ENCODE results near the gene CDH1. TPM values are rescaled to one million over a fixed set of nuclear protein-coding genes. Genes with fewer than 3 reads are reported as not detected.

CDH1 gene
- total RNA-seq, 1 donor from 2014 or later, result 3.1 TPM

GRCh38 chr16:68781784-68782183 lies 44.7 kb downstream of the CDH1 start:
- DNase-seq (ENCODE audit: low spot score), result no peak
- Mint-ChIP-seq H3K4me3 (ENCODE audit: unreplicated experiment) (no peak overlapping the region), H3K9me3 (ENCODE audit: unreplicated experiment) (no peaks in the 10 kb centered on the region), H3K27ac (ENCODE audit: unreplicated experiment) (no peak overlapping the region), H3K4me1 (ENCODE audit: unreplicated experiment) (peaks cover 3% of the 10 kb centered on the region), H3K36me3 (ENCODE audit: low read depth, unreplicated experiment) (no peaks in the 10 kb centered on the region), H3K27me3 (ENCODE audit: unreplicated experiment) (no peaks in the 10 kb centered on the region)
- no peak for TF ChIP-seq CTCF (IDR thresholded peaks at IDR 0.05; ENCODE audit: unreplicated experiment)

DNA sequence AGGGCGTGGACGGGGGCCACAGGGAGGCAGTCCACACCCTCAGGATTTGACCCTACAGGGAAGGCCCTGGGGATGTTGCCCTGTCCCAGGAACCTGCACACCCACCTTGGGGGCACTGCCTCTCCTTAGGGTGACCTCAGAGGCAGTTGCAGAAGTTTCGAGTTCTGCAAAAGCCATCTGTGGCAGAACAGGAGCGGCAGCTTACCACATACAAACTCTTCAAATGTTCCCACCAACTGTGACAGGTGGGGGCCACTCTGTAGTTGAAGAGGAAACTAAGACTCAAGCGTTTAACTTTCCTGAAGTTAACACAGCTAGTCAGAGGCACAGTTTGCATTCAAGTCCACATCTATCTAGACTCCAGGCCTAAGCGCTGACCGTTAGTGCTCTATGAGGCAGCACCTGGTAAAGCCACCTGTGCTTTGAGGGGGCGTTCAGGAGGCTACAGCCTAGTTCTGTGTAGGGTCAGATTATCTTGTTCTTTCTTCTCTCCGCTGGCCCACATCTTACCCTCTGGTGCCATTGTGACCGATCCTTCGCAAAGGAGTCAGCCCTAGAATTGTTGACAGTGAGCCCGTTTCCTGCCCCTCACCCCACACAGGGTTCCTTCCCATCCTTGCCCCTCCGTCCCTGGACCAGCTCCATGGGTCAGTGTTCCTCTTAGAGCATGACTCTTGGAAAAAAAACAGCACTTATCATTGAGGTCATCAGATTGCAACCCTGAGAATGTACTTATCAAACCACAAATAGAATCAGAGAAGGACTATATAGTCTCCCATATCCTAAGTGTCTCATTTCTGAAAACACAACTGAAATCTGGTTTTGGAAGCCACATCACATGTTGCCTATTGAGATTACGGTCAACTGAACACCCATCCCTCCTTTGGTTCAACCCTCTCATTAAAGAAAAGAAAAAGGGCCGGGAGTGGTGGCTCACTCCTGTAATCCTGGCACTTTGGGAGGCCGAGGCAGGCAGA lies 45.4 kb downstream of the CDH1 start:
- H3K27me3 Mint-ChIP-seq (ENCODE audit: unreplicated experiment), result no peaks in the 10 kb centered on the region
- no peaks in the 10 kb centered on the region for H3K9me3 Mint-ChIP-seq (ENCODE audit: unreplicated experiment)
- no peak for TF ChIP-seq CTCF (IDR thresholded peaks at IDR 0.05; ENCODE audit: unreplicated experiment)
- DNase-seq (ENCODE audit: low spot score), result no peak
- H3K4me3 Mint-ChIP-seq (ENCODE audit: unreplicated experiment), result no peak overlapping the region
- H3K4me1 Mint-ChIP-seq (ENCODE audit: unreplicated experiment), result peaks cover 3% of the 10 kb centered on the region
- H3K27ac Mint-ChIP-seq (ENCODE audit: unreplicated experiment), result no peak overlapping the region
- no peaks in the 10 kb centered on the region for H3K36me3 Mint-ChIP-seq (ENCODE audit: low read depth, unreplicated experiment)

- H3K9me3 Mint-ChIP-seq (ENCODE audit: unreplicated experiment), result no peaks in the 10 kb centered on the region
- H3K27me3 Mint-ChIP-seq (ENCODE audit: unreplicated experiment), result no peaks in the 10 kb centered on the region
- no peak for TF ChIP-seq CTCF (IDR thresholded peaks at IDR 0.05; ENCODE audit: unreplicated experiment)
- no peak for DNase-seq (ENCODE audit: low spot score)
- H3K4me3 Mint-ChIP-seq (ENCODE audit: unreplicated experiment), result no peak overlapping the region
- no peaks in the 10 kb centered on the region for H3K36me3 Mint-ChIP-seq (ENCODE audit: low read depth, unreplicated experiment)
- no peak overlapping the region for H3K27ac Mint-ChIP-seq (ENCODE audit: unreplicated experiment)
- peaks cover 3% of the 10 kb centered on the region for H3K4me1 Mint-ChIP-seq (ENCODE audit: unreplicated experiment)
Measured at GRCh38 chr16:68784226-68784625, 47.1 kb downstream of the CDH1 start.

- H3K27ac Mint-ChIP-seq (ENCODE audit: unreplicated experiment), result no peak overlapping the region
- no peak for DNase-seq (ENCODE audit: low spot score)
- H3K36me3 Mint-ChIP-seq (ENCODE audit: low read depth, unreplicated experiment), result no peaks in the 10 kb centered on the region
- peaks cover 3% of the 10 kb centered on the region for H3K4me1 Mint-ChIP-seq (ENCODE audit: unreplicated experiment)
- H3K9me3 Mint-ChIP-seq (ENCODE audit: unreplicated experiment), result no peaks in the 10 kb centered on the region
- H3K27me3 Mint-ChIP-seq (ENCODE audit: unreplicated experiment), result no peaks in the 10 kb centered on the region
- no peak overlapping the region for H3K4me3 Mint-ChIP-seq (ENCODE audit: unreplicated experiment)
- TF ChIP-seq CTCF (IDR thresholded peaks at IDR 0.05; ENCODE audit: unreplicated experiment), result no peak
Measured at GRCh38 chr16:68784721-68785120, 47.6 kb downstream of the CDH1 start.

DNA sequence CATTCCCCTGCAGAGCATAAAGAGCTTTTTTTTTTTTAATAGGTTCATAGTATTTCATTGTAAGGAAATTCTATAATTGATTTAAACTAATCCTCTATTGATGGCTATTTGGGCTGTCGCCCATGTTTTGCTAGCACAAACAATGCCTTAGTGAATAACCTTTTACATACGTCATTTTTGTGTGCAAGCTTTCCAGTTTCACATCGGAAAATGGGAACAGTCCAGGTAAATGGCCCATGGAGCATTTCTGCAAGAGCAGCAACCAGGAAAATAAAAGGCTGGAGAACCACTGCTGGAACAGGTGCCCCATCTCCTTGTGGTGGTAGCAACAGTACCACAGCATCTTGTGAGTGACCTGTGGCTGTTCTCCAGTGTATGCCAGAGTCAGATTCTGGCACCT lies 48.6 kb downstream of the CDH1 start:
- DNase-seq (ENCODE audit: low spot score), result no peak
- Mint-ChIP-seq H3K36me3 (ENCODE audit: low read depth, unreplicated experiment) (no peaks in the 10 kb centered on the region), H3K27ac (ENCODE audit: unreplicated experiment) (no peak overlapping the region), H3K9me3 (ENCODE audit: unreplicated experiment) (no peaks in the 10 kb centered on the region), H3K4me3 (ENCODE audit: unreplicated experiment) (no peak overlapping the region), H3K27me3 (ENCODE audit: unreplicated experiment) (no peaks in the 10 kb centered on the region), H3K4me1 (ENCODE audit: unreplicated experiment) (peaks cover 5% of the 10 kb centered on the region)
- TF ChIP-seq CTCF (IDR thresholded peaks at IDR 0.05; ENCODE audit: unreplicated experiment), result no peak

All from endothelial cell (in vitro differentiated cells).